A673 (cell line): ENCODE data around the gene SRGAP2C. TPM values are rescaled to one million over a fixed set of nuclear protein-coding genes. Genes with fewer than 3 reads are reported as not detected.
"Not testable (repeated sequence)": the region's sequence is repeated elsewhere in the genome, so short reads cannot be mapped to it uniquely, and the experiment has no call there.

Source experiments
- BruUV-seq: library from RNA; stranded (reverse); fragments of 400-500 nt; replicated peaks from 2 replicates; lab custom pipeline; 2021; lab: Mats Ljungman, UMichigan
- CTCF ChIA-PET: fragments of 300-600 bp; sonication (Branson Sonifier 250); formaldehyde crosslinking; loops from one replicate; lab custom pipeline; 2022; ENCODE audit warnings: antibody characterized with exemption; lab: Charles Lee
- POLR2A ChIA-PET: fragments of 300-600 bp; sonication (Branson Sonifier 250); formaldehyde crosslinking; loops from one replicate; lab custom pipeline; 2022; ENCODE audit warnings: antibody characterized with exemption; ENCODE audit not compliant: low non-redundant PET; lab: Charles Lee
- DNase-seq: peaks from one replicate; pipeline ENCODE4 v3.0.0-alpha.2; 2015; ENCODE audit warnings: low spot score
- H3K27ac ChIP-seq: fragments of 200-600 bp; sonication (generic); 2 replicates; pipeline ENCODE4 v1.5.1; 2016; ENCODE audit warnings: mixed run types, low read depth, mild to moderate bottlenecking, mixed read lengths, antibody characterized with exemption, low read length; ENCODE audit not compliant: poor library complexity, severe bottlenecking
- H3K27me3 ChIP-seq: fragments of 200-600 bp; sonication (generic); replicated peaks from 2 replicates; pipeline ENCODE4 v1.6.1; 2017; ENCODE audit warnings: mixed run types, low read depth, mild to moderate bottlenecking, mixed read lengths, antibody characterized with exemption, low read length; ENCODE audit not compliant: insufficient read depth, poor library complexity
- H3K36me3 ChIP-seq: fragments of 200-600 bp; sonication (generic); 2 replicates; pipeline ENCODE4 v1.6.1; 2016; ENCODE audit warnings: mixed run types, mild to moderate bottlenecking, mixed read lengths, antibody characterized with exemption, low read length; ENCODE audit not compliant: insufficient read depth, poor library complexity, severe bottlenecking
- H3K4me1 ChIP-seq: fragments of 200-600 bp; sonication (generic); 2 replicates; pipeline ENCODE4 v1.6.1; 2017; ENCODE audit warnings: mixed run types, mild to moderate bottlenecking, mixed read lengths, antibody characterized with exemption, low read length; ENCODE audit not compliant: insufficient read depth, poor library complexity, severe bottlenecking
- H3K4me3 ChIP-seq: fragments of 200-600 bp; sonication (generic); 2 replicates; pipeline ENCODE4 v1.5.1; 2016; ENCODE audit warnings: low read depth, mixed run types, mild to moderate bottlenecking, mixed read lengths, low read length; ENCODE audit not compliant: poor library complexity, severe bottlenecking
- H3K9me3 ChIP-seq: fragments of 200-600 bp; sonication (generic); 2 replicates; pipeline ENCODE4 v1.6.1; 2016; ENCODE audit warnings: mixed run types, low read depth, mild to moderate bottlenecking, mixed read lengths, antibody characterized with exemption, low read length; ENCODE audit not compliant: poor library complexity, severe bottlenecking
- intact Hi-C: fragments of 100-400 bp; cut with micrococcal nuclease; formaldehyde crosslinking; loops from one replicate; pipeline ENCODE4 v1.10.0; 2022; ENCODE audit not compliant: unreplicated experiment
- total RNA-seq: library from RNA; stranded (reverse); gene quantifications from 2 replicates; pipeline ENCODE4 v1.2.3, GENCODE V29; 2021

Gene SRGAP2C
- total RNA-seq, 1 experiment from 2014 or later = 47.8 TPM

- intact Hi-C loops = not testable (repeated sequence)
Measured at GRCh38 chr1:121374851-121375367, 190.1 kb downstream of the SRGAP2C start.

DNA sequence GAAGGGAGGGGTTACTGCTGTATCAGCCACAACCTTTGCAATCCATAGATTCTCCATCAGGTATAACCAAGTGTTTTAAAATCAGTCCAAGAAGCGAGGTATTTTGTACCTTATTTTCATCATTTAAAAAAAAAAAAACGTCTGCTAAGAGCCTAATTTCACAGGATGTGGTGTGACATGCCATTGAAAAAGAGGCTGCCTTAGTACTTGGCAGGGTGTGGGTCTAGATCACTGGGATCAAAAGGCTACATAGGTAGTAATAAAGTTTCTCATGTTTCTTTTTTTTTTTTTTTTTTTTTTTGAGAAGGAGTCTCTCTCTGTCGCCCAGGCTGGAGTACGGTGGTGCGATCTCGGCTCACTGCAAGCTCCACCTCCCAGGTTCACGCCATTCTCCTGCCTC lies 192.2 kb downstream of the SRGAP2C start:
- CTCF ChIA-PET, DNase-seq: not testable (repeated sequence)

More at GRCh38 chr1:121374851-121375367, 190.1 kb downstream of the SRGAP2C start:
- H3K36me3 ChIP-seq, H3K4me1 ChIP-seq, H3K27me3 ChIP-seq, H3K4me3 ChIP-seq, DNase-seq, POLR2A ChIA-PET, CTCF ChIA-PET, BruUV-seq, H3K9me3 ChIP-seq, H3K27ac ChIP-seq: not testable (repeated sequence)

DNA sequence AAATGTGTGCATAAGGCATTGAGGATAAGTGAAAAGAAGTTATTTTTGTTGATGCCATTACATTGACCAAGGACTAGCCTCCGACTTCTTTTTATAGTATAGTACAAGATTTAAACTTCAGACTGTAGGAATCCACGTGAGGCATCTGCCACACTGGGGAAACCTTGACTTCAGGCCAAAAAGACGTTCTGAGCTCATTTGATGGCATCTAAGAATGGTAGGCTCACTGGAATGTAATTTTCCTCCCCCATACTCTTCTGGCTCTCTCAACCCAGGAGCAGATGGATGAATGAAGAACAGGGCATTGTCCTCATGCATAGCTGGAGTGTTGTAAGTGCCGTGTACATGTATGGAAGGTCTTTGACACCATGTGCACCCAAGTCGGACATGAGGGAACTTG lies 194.0 kb downstream of the SRGAP2C start:
- CTCF ChIA-PET, H3K27ac ChIP-seq, H3K4me3 ChIP-seq, POLR2A ChIA-PET, DNase-seq, H3K9me3 ChIP-seq, BruUV-seq, H3K4me1 ChIP-seq, H3K36me3 ChIP-seq, intact Hi-C loops, H3K27me3 ChIP-seq: not testable (repeated sequence)

More for the DNA sequence above, 192.2 kb downstream of the SRGAP2C start:
- H3K4me3 ChIP-seq, H3K4me1 ChIP-seq, H3K36me3 ChIP-seq, BruUV-seq, H3K27ac ChIP-seq, intact Hi-C loops, H3K27me3 ChIP-seq, H3K9me3 ChIP-seq, POLR2A ChIA-PET: not testable (repeated sequence)

GRCh38 chr1:121384754-121385153 lies 200.0 kb downstream of the SRGAP2C start:
- POLR2A ChIA-PET, H3K4me1 ChIP-seq, H3K27ac ChIP-seq, DNase-seq, H3K36me3 ChIP-seq, H3K27me3 ChIP-seq, H3K9me3 ChIP-seq, intact Hi-C loops, BruUV-seq, CTCF ChIA-PET, H3K4me3 ChIP-seq: not testable (repeated sequence)

- intact Hi-C loops, CTCF ChIA-PET, H3K27me3 ChIP-seq, H3K4me1 ChIP-seq, H3K4me3 ChIP-seq, BruUV-seq, POLR2A ChIA-PET, H3K36me3 ChIP-seq, H3K27ac ChIP-seq, DNase-seq, H3K9me3 ChIP-seq: not testable (repeated sequence)
Measured at GRCh38 chr1:121385162-121385561, 200.4 kb downstream of the SRGAP2C start.

DNA sequence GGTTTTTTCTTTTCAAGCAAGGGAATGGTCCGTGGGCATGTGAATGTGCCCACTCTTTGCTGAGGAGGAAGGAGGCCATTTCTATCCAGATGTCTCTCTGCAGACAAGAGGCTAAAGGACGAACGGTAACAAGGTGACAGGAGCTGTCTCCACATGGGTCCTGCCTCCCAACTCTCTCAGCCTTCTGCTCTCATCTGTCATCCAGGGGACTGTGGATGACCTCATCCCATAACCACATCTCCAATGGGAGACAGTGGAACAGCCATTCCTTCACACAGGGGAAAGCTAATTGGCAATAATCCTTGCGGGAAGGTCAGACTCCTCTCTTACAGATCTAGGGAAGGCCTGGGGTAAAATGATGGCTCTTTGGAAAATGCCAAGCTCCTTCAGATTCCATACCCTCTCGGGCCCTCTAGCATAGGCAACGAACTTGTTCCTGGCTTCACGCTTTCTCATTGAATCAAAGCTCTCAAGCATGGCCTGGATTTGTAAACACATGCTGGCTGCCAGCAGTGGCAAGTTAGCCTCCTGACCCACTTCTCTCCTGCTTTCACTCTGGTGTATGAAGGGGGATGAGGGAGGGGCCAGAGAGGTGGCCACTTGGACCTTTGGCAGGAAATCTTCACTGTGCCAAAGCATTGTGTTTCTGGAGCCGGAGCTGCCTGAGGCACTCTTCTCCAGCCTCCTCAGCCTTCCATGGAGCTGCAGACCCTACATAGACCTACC lies 201.0 kb downstream of the SRGAP2C start:
- H3K4me1 ChIP-seq, H3K27ac ChIP-seq, H3K9me3 ChIP-seq, H3K4me3 ChIP-seq, H3K36me3 ChIP-seq, DNase-seq, intact Hi-C loops, CTCF ChIA-PET, H3K27me3 ChIP-seq, POLR2A ChIA-PET, BruUV-seq: not testable (repeated sequence)

- H3K4me1 ChIP-seq, H3K27ac ChIP-seq, BruUV-seq, H3K9me3 ChIP-seq, POLR2A ChIA-PET, DNase-seq, H3K27me3 ChIP-seq, H3K36me3 ChIP-seq, H3K4me3 ChIP-seq, intact Hi-C loops, CTCF ChIA-PET: not testable (repeated sequence)
Measured at GRCh38 chr1:121386319-121386948, 201.7 kb downstream of the SRGAP2C start.
